Skeletal muscle satellite cell (primary cell): ENCODE data around the gene MYL6.

Experiments used
- H3K27me3 ChIP-seq: 2 replicates; pipeline ENCODE4 v1.7.0; 2013; ENCODE audit warnings: low read length; ENCODE audit not compliant: control insufficient read depth, insufficient read depth
- H3K36me3 ChIP-seq: 2 replicates; pipeline ENCODE4 v1.7.0; 2013; ENCODE audit warnings: mild to moderate bottlenecking, control low read depth, low read length; ENCODE audit not compliant: insufficient read depth
- H3K4me1 ChIP-seq: 2 replicates; pipeline ENCODE4 v1.7.0; 2013; ENCODE audit warnings: low read length; ENCODE audit not compliant: control insufficient read depth, insufficient read depth
- H3K4me2 ChIP-seq: 2 replicates; pipeline ENCODE4 v1.7.0; 2013; ENCODE audit warnings: mild to moderate bottlenecking, low read length
- H3K4me3 ChIP-seq: 2 replicates; pipeline ENCODE4 v1.7.0; 2013; ENCODE audit warnings: low read length
- H3K9ac ChIP-seq: 2 replicates; pipeline ENCODE4 v1.7.0; 2013; ENCODE audit warnings: mild to moderate bottlenecking, low read depth, low read length, moderate library complexity
- H3K9me3 ChIP-seq: replicated peaks from 2 replicates; pipeline ENCODE4 v1.7.0; 2013; ENCODE audit warnings: mild to moderate bottlenecking, control low read depth, low read length

Gene MYL6

GRCh38 chr12:56160894-56161689, 2.9 kb downstream of the MYL6 start:
- Histone ChIP-seq H3K27me3 (no peaks in the 10 kb centered on the region), H3K4me1 (peaks cover 33% of the 10 kb centered on the region), H3K36me3 (peaks cover 72% of the 10 kb centered on the region), H3K4me2 (peak overlapping the region; percentile 97), H3K9me3 (no peaks in the 10 kb centered on the region), H3K4me3 (peak overlapping the region; percentile 90), H3K9ac (peak overlapping the region; percentile 97)

- H3K4me2 ChIP-seq: peak overlapping the region; percentile 97
- no peaks in the 10 kb centered on the region for H3K27me3 ChIP-seq
- peak overlapping the region; percentile 97 for H3K9ac ChIP-seq
- H3K4me3 ChIP-seq: no peak overlapping the region
- no peaks in the 10 kb centered on the region for H3K9me3 ChIP-seq
- H3K36me3 ChIP-seq: peaks cover 72% of the 10 kb centered on the region
- peaks cover 33% of the 10 kb centered on the region for H3K4me1 ChIP-seq
Measured at GRCh38 chr12:56161690-56162351, 3.7 kb downstream of the MYL6 start.

- H3K4me3 ChIP-seq: no peak overlapping the region
- H3K4me1 ChIP-seq: peaks cover 25% of the 10 kb centered on the region
- H3K4me2 ChIP-seq: no peak overlapping the region
- no peak overlapping the region for H3K9ac ChIP-seq
- H3K27me3 ChIP-seq: no peaks in the 10 kb centered on the region
- H3K9me3 ChIP-seq: no peaks in the 10 kb centered on the region
- peaks cover 77% of the 10 kb centered on the region for H3K36me3 ChIP-seq
Measured at GRCh38 chr12:56162468-56163290, 4.5 kb downstream of the MYL6 start.

GRCh38 chr12:56163533-56164344, 5.6 kb downstream of the MYL6 start:
- peaks cover 81% of the 10 kb centered on the region for H3K36me3 ChIP-seq
- no peak overlapping the region for H3K4me2 ChIP-seq
- peaks cover 25% of the 10 kb centered on the region for H3K4me1 ChIP-seq
- H3K9ac ChIP-seq: no peak overlapping the region
- H3K4me3 ChIP-seq: no peak overlapping the region
- H3K9me3 ChIP-seq: no peaks in the 10 kb centered on the region
- H3K27me3 ChIP-seq: no peaks in the 10 kb centered on the region

GRCh38 chr12:56164345-56164729, 6.2 kb downstream of the MYL6 start:
- Histone ChIP-seq H3K9ac (no peak overlapping the region), H3K4me3 (no peak overlapping the region), H3K36me3 (peaks cover 76% of the 10 kb centered on the region), H3K4me1 (peaks cover 25% of the 10 kb centered on the region), H3K9me3 (no peaks in the 10 kb centered on the region), H3K4me2 (no peak overlapping the region), H3K27me3 (no peaks in the 10 kb centered on the region)

GRCh38 chr12:56165369-56165768, 7.2 kb downstream of the MYL6 start:
- Histone ChIP-seq H3K9ac (no peak overlapping the region), H3K4me2 (no peak overlapping the region), H3K36me3 (peaks cover 76% of the 10 kb centered on the region), H3K9me3 (no peaks in the 10 kb centered on the region), H3K4me3 (no peak overlapping the region), H3K27me3 (no peaks in the 10 kb centered on the region), H3K4me1 (peaks cover 18% of the 10 kb centered on the region)

- H3K27me3 ChIP-seq: no peaks in the 10 kb centered on the region
- no peaks in the 10 kb centered on the region for H3K4me1 ChIP-seq
- H3K9me3 ChIP-seq: no peaks in the 10 kb centered on the region
- H3K4me3 ChIP-seq: no peak overlapping the region
- H3K4me2 ChIP-seq: no peak overlapping the region
- no peak overlapping the region for H3K9ac ChIP-seq
- peaks cover 71% of the 10 kb centered on the region for H3K36me3 ChIP-seq
Measured at GRCh38 chr12:56169229-56169759, 11.1 kb downstream of the MYL6 start.

GRCh38 chr12:56172839-56173238, 14.7 kb downstream of the MYL6 start:
- Histone ChIP-seq H3K4me3 (no peak overlapping the region), H3K4me1 (no peaks in the 10 kb centered on the region), H3K9ac (no peak overlapping the region), H3K36me3 (peaks cover 66% of the 10 kb centered on the region), H3K9me3 (no peaks in the 10 kb centered on the region), H3K27me3 (no peaks in the 10 kb centered on the region), H3K4me2 (no peak overlapping the region)

GRCh38 chr12:56178347-56178746, 20.2 kb downstream of the MYL6 start:
- Histone ChIP-seq H3K4me3 (no peak overlapping the region), H3K9me3 (no peaks in the 10 kb centered on the region), H3K4me1 (no peaks in the 10 kb centered on the region), H3K36me3 (peaks cover 63% of the 10 kb centered on the region), H3K27me3 (no peaks in the 10 kb centered on the region), H3K9ac (no peak overlapping the region), H3K4me2 (no peak overlapping the region)

- Histone ChIP-seq H3K27me3 (no peaks in the 10 kb centered on the region), H3K4me2 (peak overlapping the region; percentile 94), H3K9ac (no peak overlapping the region), H3K4me1 (peaks cover 16% of the 10 kb centered on the region), H3K9me3 (no peaks in the 10 kb centered on the region), H3K4me3 (no peak overlapping the region), H3K36me3 (peaks cover 36% of the 10 kb centered on the region)
Measured at GRCh38 chr12:56186957-56187356, 28.8 kb downstream of the MYL6 start.
